ENCODE measurements around the gene NUP153.

NUP153 gene

DNA sequence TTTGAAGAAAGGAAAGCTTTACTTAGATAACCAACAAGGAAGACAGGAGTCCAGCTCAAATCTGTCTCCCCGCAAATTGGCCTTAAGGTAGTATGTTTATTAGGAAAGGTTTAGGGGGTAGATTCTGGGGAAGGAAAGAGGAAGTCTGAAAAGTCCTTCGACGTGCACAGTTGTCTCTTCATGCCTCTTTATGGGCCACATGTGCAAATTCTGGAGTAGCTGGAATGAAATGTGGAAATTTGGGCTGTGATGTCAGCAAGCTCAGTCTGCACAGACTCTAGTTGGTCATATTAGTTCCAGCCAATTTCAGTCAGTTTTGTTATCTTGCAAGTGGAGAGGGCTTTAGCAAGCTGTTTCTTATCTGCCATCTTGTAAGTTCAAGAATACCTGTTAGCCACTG lies 50.1 kb downstream of the NUP153 start:
- no peak for DNase-seq

DNA sequence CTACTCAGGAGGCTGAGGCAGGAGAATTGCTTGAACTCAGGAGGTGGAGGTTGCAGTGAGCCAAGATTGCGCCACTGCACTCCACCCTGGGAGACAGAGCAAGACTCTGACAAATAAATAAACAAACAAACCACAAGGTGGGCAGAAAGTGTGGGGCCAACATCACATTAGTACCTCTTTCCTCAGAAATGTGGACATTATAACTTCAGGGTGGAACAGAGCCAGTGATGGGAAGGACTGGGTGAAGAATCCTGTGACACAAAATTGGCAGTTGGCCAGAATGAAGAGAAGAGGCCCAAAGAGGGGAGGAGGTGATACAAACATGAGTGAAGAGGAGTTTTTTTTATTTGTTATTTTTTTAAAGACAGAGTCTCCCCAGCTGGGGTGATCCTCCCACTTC lies 50.6 kb downstream of the NUP153 start:
- DNase-seq: no peak

DNA sequence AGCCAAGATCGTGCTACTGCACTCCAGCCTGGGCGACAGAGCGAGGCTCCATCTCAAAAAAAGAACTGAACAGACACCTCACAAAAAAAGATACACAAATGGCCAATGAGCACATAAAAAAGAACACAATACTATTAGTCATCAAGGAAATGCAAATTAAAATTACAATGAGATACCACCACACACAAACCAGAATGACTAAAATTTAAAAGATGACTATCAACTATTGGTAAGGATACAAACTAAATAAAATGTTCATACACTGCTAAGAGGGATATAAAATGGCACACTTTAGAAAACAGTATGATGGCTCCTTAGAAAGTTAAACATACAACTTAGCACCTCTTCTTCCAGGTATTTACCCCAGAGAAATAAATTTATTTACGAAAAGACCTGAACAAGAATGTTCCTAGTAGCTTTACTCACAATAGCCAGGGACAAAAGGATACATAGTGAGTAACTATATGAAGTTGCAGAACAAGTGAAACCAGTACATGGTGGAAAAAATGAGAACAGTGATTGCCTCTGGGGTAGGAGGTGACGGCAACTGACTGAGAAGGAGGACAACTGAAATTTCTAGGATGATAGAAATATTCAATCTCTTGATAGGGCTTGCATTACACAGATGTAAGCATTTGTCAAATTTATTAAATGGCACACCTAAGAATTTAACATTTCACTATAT lies 53.4 kb downstream of the NUP153 start:
- no peak for DNase-seq

DNA sequence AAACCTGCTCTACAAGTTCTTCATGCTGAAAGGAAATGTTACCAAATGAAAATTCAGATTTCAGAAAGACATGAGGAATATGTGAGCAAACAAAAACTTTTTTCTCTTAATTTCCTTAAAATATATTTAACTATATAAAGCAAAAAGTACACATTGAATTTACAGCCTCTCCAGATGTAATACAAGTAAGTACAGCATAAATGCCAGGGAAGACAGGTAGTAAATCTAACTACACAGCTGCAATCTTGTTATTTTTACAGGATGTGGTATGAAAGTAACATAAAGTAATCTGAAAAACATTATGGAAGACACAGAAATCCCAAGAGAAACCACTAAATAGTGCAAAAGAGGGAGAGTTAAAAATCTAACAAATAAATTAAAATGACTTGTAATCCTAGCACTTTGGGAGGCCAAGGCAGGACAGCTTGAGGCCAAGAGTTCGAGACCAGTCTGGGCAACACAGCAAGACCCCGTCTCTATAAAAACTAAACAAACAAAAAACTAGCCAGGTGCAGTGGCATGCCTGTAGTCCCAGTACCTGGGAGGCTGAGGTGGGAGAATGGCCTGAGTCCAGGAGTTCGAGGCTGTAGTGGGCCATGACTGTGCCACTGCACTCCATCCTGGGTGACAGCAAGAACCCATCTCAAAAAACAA lies 55.9 kb downstream of the NUP153 start:
- no peak for DNase-seq

DNA sequence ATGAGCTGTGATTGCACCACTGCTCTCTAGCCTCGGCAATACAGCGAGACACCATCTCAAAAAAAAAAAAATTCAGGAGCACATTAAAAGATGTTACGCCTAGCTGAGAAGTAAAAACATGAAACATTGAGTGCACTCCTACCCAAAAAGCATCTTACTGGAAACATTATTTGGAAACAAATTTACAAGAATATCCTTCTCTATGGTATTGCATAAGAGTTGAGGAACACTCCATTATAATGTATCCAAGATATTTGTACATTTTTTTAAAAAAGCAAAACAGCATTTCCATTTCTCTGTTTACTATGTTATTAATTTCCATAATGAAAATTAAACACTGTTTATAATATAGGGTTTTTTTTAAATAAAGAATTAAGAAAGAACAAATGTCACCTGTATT lies 58.0 kb downstream of the NUP153 start:
- DNase-seq: no peak

DNA sequence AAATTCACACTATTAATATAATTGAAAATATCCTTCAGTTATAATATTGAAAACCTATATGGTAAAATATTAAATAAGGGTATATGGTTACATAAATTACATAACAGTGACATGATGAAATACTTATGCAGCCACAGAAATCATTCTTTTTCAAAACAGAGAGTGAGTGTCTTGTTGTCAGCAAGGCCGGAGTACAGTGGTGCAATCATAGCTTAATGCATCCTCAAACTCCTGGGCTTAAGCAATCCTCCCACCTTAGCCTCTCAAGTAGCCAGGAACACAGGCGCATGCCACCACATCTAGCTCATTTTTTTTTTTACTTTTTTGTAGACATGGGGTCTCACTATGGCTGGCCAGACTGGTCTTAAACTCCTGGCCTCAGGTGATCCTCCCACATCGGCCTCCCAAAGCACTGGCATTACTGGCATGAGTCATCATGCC lies 66.2 kb downstream of the NUP153 start:
- no peak for DNase-seq

DNA sequence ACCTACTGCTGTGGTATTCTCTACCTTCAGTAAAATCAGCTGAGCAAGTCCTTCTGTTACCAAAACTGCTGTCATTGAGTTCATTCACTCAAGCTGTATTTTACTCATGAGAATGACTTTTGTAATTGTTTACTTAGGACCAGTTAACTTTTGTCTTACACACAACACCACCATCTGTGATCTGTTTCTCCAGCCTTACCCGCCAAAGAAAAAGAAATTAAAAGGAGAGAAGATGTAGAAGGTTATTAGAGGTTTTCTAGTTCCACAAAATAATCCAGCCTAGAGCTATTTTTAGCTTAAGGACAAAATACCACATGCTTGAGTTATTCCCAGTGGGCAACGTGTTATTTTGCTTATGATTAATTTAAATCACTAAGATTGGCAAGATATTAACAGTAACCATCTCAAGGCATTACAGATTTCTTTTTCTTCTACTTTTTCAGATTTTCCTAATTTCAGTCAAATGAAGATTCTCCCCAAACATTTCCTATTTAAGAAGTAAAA lies 68.5 kb downstream of the NUP153 start:
- DNase-seq: no peak

DNA sequence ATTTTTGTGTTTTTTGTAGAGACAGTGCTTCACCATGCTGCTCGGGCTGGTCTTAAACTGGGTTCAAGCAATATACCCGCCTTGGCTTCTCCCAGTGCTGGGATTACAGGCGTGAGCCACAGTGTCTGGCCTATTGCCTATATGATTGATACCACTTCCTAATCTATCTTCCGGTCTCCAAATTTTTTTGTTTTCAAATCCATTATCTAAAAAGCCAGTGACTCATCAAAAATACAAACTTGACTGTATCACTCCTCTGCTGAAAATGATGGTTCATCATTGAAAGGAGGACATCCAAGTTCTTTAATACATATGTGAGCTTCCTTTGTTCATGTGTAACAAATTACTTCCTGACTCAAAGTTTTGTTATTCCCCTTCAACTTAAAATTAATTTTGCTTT lies 71.2 kb downstream of the NUP153 start:
- DNase-seq: no peak

DNA sequence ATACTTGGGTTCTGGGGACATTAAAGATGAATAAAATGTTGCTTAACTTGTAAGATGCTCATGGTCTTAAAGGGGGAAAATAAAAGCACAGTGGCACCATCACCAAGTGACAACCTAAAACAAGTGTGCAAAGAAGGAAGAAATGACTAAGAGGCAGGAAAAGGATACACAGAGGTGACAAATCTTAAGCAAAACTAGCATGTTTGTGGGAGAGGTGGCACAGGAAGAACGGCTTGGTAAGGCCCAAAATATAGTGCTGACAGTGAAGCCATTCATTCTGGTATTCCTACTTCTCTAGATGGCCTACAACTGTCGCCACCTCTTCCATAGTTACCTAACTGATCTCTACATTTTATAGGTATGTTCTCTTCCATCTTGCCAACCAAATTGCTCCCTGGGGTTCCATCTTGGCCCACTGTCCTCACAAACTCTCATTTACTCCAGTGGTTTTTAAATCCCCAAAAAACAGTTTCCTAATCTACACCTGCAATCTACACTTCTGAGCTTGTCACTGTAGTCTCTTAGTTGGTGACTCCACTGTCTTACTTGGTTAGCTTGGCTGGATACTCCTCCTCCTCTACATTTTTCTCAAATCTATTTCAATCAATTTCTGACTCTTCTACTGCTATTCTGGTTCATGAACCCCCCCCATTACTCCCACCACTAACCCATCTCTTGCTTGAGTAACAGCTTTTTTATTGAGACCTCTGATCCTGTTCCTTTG lies 73.1 kb downstream of the NUP153 start:
- DNase-seq: no peak

DNA sequence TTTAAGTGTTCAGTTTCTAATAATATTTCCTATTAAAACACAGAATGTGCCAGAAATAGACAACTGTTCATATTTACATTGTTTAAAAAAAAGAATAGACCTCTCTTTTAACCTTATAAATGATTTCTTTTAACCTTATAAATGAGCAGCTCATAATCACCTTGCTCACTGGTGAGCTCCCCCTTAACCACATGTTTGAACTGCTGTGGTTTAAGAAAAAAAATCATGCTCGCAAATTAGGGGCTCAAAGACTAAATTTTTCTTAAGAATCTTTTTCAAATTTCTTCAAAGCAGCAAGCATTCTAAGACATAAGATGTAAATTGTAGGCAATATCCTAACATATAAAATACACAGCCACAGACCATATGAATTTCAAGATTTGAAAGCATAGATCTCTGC lies 73.8 kb downstream of the NUP153 start:
- no peak for DNase-seq

DNA sequence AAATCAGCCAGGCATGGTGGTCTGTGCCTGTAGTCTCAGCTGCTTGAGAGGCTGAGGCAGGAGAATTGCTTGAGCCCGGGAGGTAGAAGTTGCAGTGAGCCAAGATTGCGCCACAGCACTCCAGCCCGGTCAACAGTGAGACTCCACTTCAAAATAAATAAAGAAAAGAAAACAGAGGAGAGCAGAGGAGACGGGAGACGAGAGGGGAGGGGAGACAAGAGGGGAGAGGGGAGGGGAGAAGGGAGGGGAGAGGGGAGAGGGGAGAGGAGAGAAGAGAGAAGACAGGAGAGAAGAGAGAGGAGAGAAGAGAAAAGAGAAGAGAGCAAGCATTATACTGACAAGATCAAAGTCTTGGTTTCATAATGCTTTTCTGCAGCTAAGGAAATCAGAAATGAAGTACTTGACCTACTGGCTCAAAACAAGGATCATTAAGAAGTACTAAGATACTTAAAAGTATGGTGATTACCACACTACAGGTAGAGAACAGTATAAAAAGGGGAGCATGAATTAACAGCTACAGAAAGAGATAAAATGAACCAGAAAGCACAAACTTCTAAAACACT lies 76.1 kb downstream of the NUP153 start:
- no peak for DNase-seq

DNA sequence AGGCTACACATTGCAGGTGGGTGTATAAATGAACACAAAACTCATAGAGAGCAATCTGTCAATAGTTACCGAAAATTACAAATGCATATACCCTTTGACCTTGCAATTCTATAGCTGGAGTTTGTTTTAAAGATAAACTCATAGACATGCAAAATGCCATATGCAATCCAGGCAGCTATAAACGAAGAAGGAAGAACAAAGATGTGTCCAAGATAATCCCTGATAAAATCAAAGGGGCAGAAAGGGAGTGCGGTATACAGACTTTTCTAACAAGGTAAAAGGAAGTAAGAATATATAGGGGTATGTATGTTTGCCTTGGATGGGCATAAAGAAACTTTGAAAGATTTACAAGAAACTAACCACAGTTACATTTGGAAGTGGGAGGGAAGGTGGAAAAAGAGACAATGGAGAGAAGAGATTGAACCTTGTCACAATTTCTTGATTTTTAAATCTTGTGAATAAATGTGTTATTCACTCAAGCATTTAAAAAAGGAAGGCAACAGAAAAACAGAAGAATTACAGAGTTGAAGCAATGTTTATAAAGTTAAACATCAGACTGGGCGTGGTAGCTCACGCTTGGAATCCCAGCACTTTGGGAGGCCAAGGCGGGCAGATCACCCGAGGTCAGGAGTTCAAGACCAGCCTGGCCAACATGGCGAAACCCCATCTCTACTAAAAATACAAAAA lies 76.8 kb downstream of the NUP153 start:
- no peak for DNase-seq

DNA sequence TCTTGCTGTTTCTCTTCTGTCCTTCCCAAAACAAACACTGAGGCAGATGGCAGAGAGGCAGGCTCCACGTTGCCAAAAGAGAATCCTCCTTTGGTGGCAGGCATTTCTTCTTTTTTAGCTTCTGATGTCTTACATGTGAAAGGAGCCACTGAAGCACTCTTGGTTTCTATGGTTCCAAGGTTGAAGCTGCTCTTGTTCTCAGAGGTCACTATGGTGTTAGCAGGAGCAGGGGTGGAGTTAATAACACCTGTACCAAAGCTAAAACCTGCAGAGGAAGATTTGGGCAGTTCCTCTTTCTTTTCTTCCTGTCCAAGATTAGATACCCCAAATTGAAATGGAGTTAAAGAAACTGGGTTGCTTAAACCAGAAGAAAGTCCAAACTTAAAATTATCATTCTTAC lies 77.9 kb downstream of the NUP153 start:
- DNase-seq: no peak

DNA sequence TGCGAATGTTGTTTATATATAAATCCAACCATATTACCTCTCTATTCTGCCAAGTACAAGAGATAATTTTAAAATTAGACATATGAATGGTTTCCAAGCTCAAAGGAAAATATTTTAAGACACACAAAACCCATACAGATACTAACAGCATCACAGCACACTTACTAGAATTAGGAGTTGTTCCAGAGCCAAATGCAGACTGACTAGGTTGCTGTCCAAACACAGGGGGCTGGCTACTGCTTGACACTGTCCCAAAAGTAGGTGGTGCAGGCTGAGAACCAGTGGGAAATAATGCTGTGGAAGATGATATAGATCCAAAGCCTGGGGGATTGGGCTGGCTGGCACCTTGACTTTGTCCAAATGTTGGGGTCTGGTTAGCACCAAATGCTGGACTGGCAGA lies 82.3 kb downstream of the NUP153 start:
- no peak for DNase-seq

DNA sequence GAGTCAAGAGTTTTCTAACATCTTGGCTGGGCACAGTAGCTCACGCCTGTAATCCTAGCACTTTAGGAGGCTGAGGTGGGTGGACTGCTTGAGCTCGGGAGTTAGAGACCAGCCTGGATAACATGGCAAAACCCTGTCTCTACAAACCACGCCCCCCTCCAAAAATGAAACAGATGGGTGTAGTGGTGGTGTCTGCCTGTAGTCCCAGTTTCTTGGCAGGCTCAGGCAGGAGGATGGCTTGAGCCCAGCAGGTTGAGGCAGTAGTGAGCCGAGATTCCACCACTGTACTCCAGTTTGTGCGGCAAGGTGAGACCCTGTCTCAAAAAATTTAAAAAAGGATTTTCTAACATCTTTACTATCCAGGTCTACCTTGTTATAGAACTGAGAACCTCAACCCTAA lies 84.6 kb downstream of the NUP153 start:
- DNase-seq: no peak

DNA sequence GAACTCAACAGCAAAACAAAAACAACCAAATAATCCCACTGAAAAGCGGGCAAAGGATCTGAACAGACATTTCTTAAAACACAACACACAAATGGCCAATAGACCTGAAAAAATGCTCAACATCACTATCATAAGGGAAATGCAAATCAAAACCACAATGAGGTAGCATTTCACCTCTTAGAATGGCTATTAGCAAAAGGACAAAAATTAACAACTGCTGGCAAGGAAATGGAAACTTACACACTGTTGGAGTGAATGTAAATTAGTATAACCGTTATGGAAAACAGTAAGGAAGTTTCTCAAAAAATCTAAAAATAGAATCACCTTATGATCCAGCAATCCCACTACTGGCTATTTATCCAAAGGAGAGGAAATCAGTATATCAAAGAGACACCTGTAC lies 85.7 kb downstream of the NUP153 start:
- DNase-seq: no peak

DNA sequence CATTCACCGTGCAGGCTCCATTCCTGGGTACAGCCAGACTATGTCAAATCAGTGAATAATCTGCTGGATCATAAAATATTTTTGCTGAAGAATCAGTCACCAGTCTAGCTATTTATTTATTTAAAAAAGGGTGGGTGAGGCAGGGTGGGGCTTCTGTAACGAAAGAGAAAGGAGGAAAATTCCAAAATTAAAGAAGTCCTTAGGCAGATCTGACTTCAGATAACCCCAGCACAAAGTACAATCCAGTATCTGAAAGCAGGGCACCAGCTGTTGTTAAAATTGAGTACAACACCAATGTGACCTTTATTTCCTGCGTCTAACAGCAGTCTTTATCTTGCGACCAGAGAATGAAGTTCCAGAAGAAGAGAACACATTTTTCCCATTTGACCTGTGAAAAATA lies 90.9 kb downstream of the NUP153 start:
- no peak for DNase-seq

DNA sequence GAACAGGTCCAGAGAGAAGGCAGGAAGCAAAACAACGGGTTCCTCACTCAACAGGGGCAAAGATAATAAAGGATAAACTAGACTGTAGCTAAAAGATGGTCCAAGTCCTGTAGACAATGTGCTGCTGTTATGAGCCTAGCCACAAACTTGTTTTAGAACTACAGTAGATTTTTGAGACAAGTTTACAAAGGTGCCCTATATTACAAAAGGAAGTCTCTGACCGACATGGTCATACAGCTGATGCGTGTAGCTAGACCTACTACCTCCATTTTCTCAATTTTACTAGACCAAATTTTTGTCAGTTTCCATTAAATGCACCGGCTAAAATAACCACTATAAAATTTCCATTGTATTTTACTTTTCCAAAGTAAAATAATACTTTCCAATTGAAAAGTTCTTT lies 94.7 kb downstream of the NUP153 start:
- no peak for DNase-seq

DNA sequence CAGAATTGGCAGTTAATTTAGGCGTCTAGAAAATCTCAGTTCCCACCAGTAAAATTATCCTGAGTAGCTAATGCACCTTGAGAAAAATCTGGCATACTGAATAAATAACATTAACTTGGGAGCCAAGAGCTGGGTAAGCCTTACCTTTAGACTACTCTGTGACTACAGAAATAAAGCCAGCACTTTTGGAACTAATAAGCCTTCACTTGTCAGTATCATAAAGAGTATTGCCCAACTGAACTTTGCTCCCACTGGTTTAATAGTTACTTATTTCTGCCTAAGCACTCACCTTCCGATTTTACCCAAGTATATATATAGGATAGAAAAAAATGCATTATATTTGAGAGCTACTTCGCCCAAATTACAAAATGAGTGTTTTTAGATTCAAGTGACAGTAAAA lies 95.9 kb downstream of the NUP153 start:
- DNase-seq: no peak

DNA sequence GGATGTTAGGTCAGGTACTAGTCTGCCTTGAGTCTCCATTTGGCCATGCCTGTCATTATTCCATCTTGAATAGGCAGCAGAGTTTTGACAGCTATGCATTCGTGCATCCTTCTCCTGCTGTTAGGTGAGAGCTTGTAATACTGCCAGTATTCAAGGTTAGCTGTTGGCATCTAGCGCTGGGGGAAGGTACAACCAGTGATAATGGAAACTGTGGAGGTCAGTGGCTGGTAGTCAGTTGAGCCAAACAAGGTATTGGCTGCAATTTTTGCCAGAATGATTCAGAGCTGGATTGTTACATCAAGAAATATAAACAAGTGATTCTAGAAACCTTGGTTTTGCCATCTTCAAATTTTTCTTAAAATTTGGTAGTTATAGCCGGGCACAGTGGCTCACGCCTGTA lies 100.1 kb downstream of the NUP153 start:
- DNase-seq: no peak

DNA sequence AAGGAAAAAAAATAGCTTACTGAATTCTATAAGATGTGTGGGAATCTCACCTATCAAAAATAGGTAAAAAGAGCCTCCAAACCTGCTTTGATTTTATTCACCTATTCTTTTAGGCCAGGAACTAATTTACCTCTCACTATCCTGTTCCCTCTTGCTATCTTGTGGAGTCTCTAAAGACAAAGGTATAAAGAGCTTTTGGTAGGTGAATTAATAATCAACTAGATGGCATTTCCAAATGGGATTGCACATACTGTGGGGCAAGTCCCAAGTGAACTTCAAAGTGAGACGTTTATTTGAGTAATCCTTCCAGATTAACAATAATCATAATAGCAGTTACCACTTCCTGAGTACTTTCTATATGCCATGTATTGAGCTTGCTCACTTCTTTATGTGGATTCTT lies 103.8 kb downstream of the NUP153 start:
- no peak for DNase-seq

DNA sequence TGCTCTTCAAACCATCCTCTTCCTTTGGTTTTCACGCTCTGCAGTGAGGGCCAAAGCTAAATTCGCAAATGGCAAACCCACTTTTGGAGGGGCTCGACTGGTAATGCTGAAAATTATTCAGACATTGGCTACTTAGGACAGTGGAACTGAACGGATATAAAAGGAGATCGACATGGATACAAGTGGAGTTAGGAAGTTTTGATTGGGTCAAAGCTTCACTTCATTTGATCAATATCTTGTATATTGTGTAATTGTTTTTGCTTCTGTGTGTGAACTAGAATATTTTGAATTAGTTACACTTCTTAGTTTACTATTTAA lies 105.4 kb downstream of the NUP153 start:
- peak; percentile 14 for DNase-seq

Data from DMS79 treated with DMSO at 0.1 percent for 48 hours (cell line).